RWPE2 (cell line): Measurements from ENCODE around the gene KCNA3.

ENCODE experiments used
- ATAC-seq: fragments of 200-7000 bp; cut with Tn5 transposase; 3 replicates; pipeline ENCODE4 v1.9.1; 2021; ENCODE audit warnings: low read depth
- DNase-seq: peaks from one replicate; pipeline ENCODE4 v3.0.0-alpha.2; 2020; ENCODE audit warnings: low spot score
- H3K27ac ChIP-seq: fragments of 450-650 bp; 2 replicates; pipeline ENCODE4 v1.5.1; 2017; ENCODE audit warnings: mild to moderate bottlenecking; ENCODE audit not compliant: poor library complexity, severe bottlenecking
- H3K27me3 ChIP-seq: fragments of 250-450 bp; sonication (Bioruptor Pico); 2 replicates; pipeline ENCODE4 v1.5.1; 2021; ENCODE audit warnings: mild to moderate bottlenecking, moderate library complexity; ENCODE audit not compliant: insufficient read depth, poor library complexity, severe bottlenecking
- H3K36me3 ChIP-seq: fragments of 250-450 bp; sonication (Bioruptor Pico); 2 replicates; pipeline ENCODE4 v1.5.1; 2020; ENCODE audit warnings: low read depth, mild to moderate bottlenecking, moderate library complexity
- H3K4me1 ChIP-seq: fragments of 250-450 bp; sonication (Bioruptor Pico); 2 replicates; pipeline ENCODE4 v1.5.1; 2021; ENCODE audit warnings: mild to moderate bottlenecking, moderate library complexity; ENCODE audit not compliant: insufficient read depth, poor library complexity, severe bottlenecking
- H3K4me3 ChIP-seq: fragments of 250-450 bp; sonication (Bioruptor Pico); 2 replicates; pipeline ENCODE4 v1.5.1; 2021; ENCODE audit warnings: mild to moderate bottlenecking, moderate library complexity; ENCODE audit not compliant: severe bottlenecking
- H3K9me3 ChIP-seq: fragments of 250-450 bp; sonication (Bioruptor Pico); 2 replicates; pipeline ENCODE4 v1.5.1; 2021; ENCODE audit warnings: mild to moderate bottlenecking, moderate library complexity; ENCODE audit not compliant: severe bottlenecking
- CTCF ChIP-seq: fragments of 450-650 bp; IDR thresholded peaks from one replicate; pipeline ENCODE4 v1.5.1; 2017; ENCODE audit warnings: mild to moderate bottlenecking, moderate library complexity; ENCODE audit not compliant: poor library complexity, severe bottlenecking

KCNA3 gene

GRCh38 chr1:110675060-110675791 lies 486 bp upstream of the KCNA3 start:
- peak overlapping the region; percentile 22 for H3K4me3 ChIP-seq

GRCh38 chr1:110673805-110674336 lies 869 bp downstream of the KCNA3 start:
- DNase-seq, result peak; percentile 49
- ATAC-seq, result no peak
- Histone ChIP-seq H3K9me3 (no peaks in the 10 kb centered on the region), H3K36me3 (no peaks in the 10 kb centered on the region), H3K27ac (no peak overlapping the region), H3K4me1 (no peaks in the 10 kb centered on the region), H3K27me3 (peaks cover 83% of the 10 kb centered on the region), H3K4me3 (no peak overlapping the region)
- no peak for TF ChIP-seq CTCF

More at GRCh38 chr1:110675060-110675791, 486 bp upstream of the KCNA3 start:
- Histone ChIP-seq H3K27me3 (peaks cover 70% of the 10 kb centered on the region), H3K4me1 (no peaks in the 10 kb centered on the region), H3K9me3 (no peaks in the 10 kb centered on the region), H3K27ac (no peak overlapping the region), H3K36me3 (no peaks in the 10 kb centered on the region)
- no peak for TF ChIP-seq CTCF
- ATAC-seq, result no peak; the same call in 2 of the 3 replicates
- DNase-seq, result no peak

- TF ChIP-seq CTCF, result no peak
- Histone ChIP-seq H3K27ac (no peak overlapping the region), H3K4me1 (no peaks in the 10 kb centered on the region), H3K9me3 (no peaks in the 10 kb centered on the region), H3K27me3 (peaks cover 90% of the 10 kb centered on the region), H3K4me3 (no peak overlapping the region), H3K36me3 (no peaks in the 10 kb centered on the region)
- ATAC-seq (no peak), DNase-seq (no peak)
These were observed 1.5 kb downstream of the KCNA3 start for GRCh38 chr1:110673197-110673701.

- no peak for TF ChIP-seq CTCF
- Histone ChIP-seq H3K27me3 (peaks cover 93% of the 10 kb centered on the region), H3K4me3 (no peak overlapping the region), H3K36me3 (no peaks in the 10 kb centered on the region), H3K4me1 (no peaks in the 10 kb centered on the region), H3K9me3 (no peaks in the 10 kb centered on the region), H3K27ac (no peak overlapping the region)
- DNase-seq (no peak), ATAC-seq (no peak)
These were observed 2.0 kb downstream of the KCNA3 start for GRCh38 chr1:110672753-110673108.
